Cardiac muscle cell (in vitro differentiated cells and primary cell): ENCODE measurements around the gene STARD10. TPM values are rescaled to one million over a fixed set of nuclear protein-coding genes. Genes with fewer than 3 reads are reported as not detected.

Experiments used
- DNase-seq, 2 donors: peaks; one replicate each; pipeline versions ENCODE4 v3.0.0 to v3.0.0-alpha.2; 2010 to 2017; ENCODE audit warnings: low read depth in 1 of 2, low spot score in 1 of 2
- H3K27ac ChIP-seq: fragments of 200-600 bp; sonication (generic); 2 replicates; pipeline ENCODE4 v1.5.1; 2016
- H3K27me3 ChIP-seq: fragments of 200-600 bp; sonication (generic); 2 replicates; pipeline ENCODE4 v1.6.0; 2016; ENCODE audit warnings: control low read depth
- H3K36me3 ChIP-seq: fragments of 200-600 bp; sonication (generic); 2 replicates; pipeline ENCODE4 v1.5.1; 2016; ENCODE audit warnings: control low read depth
- H3K4me1 ChIP-seq: fragments of 200-600 bp; sonication (generic); 2 replicates; pipeline ENCODE4 v1.8.1; 2017; ENCODE audit warnings: low read depth, mild to moderate bottlenecking, mixed run types
- H3K4me3 ChIP-seq: fragments of 200-600 bp; sonication (generic); 2 replicates; pipeline ENCODE4 v1.5.1; 2016; ENCODE audit warnings: mild to moderate bottlenecking
- H3K9me3 ChIP-seq: fragments of 200-600 bp; sonication (generic); 2 replicates; pipeline ENCODE4 v1.5.1; 2017; ENCODE audit warnings: low read depth, mild to moderate bottlenecking, control low read depth
- polyA plus RNA-seq: library from polyadenylated mRNA; unstranded; fragments of >200 nt; fragmentation: Nextera tagmentation; extraction: Ambion mirVana; gene quantifications from 2 replicates; pipeline ENCODE4 v1.2.1, GENCODE V29; 2016
- total RNA-seq: library from RNA; depleted of rRNA; stranded (reverse); fragments of >200 nt; gene quantifications from 2 replicates; pipeline ENCODE4 v1.2.3, GENCODE V29; 2016
- TF ChIP-seq, protein P1 (sequence below): IDR thresholded peaks from 2 replicates; pipeline ENCODE4 v1.5.1; 2012; ENCODE audit warnings: low read depth, mild to moderate bottlenecking, low read length

STARD10 gene
- total and polyA plus RNA-seq, 2 experiments from 2014 or later, result 91.4 to 101 TPM

DNA sequence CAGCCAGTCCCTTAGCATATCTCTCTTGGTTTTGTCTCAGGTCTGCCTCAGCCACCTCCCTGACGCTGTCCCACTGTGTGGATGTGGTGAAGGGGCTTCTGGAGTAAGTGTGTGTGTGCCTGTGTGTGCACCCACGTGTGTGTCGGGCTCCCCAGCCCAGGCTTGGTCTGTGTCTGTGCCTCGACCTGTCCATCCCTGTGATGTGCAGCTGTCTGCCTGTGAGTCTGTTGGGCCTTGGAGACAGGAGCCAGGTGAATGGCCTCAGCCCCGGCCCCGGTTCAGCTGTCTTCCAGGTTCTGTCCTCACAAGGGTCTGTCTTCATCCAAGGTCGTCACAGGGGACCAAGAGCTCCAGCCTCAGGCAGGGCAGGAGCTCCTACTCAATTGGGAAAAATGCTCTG lies 30.2 kb upstream of the STARD10 start:
- H3K9me3 ChIP-seq, result no peaks in the 10 kb centered on the region
- no peaks in the 10 kb centered on the region for H3K36me3 ChIP-seq
- H3K27ac ChIP-seq, result no peak overlapping the region
- H3K27me3 ChIP-seq, result no peaks in the 10 kb centered on the region
- no peak for DNase-seq
- H3K4me3 ChIP-seq, result no peak overlapping the region
- peaks cover 4% of the 10 kb centered on the region for H3K4me1 ChIP-seq
- TF ChIP-seq, protein P1, sequence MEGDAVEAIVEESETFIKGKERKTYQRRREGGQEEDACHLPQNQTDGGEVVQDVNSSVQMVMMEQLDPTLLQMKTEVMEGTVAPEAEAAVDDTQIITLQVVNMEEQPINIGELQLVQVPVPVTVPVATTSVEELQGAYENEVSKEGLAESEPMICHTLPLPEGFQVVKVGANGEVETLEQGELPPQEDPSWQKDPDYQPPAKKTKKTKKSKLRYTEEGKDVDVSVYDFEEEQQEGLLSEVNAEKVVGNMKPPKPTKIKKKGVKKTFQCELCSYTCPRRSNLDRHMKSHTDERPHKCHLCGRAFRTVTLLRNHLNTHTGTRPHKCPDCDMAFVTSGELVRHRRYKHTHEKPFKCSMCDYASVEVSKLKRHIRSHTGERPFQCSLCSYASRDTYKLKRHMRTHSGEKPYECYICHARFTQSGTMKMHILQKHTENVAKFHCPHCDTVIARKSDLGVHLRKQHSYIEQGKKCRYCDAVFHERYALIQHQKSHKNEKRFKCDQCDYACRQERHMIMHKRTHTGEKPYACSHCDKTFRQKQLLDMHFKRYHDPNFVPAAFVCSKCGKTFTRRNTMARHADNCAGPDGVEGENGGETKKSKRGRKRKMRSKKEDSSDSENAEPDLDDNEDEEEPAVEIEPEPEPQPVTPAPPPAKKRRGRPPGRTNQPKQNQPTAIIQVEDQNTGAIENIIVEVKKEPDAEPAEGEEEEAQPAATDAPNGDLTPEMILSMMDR, result no peak

DNA sequence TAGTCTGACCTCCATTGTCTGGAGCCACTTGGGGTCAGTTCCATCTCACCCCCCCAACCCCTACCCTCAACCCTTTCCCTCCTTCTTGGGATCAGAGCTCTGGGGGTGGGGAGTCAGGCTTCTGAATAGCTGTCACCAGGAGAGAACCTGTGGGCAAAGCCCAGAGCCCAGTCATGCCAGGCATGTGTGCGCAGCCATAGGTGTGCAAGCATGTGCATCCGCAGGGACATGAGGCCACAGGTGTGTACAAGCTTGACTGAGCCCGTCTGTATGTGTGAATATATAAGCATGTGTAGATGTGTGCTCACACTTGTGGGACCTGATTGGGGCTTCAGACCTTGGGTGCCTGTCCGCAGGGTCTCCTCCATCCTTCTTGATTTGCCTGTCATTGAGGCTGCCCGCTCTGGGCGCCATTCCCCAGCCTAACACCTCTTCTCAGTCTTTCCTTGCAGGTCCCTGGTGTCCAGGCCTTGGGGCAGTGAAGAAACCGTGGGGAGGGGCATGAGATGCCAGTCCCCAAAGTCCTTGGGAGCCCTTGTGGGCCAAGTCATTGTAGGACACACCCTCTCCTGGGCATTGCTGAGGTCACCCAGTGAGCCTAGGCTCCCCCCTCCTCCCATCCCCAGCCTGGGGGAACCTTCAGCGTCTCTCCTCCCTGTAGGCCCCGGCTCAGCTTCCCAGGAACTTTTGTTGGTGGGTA lies 29.4 kb upstream of the STARD10 start:
- Histone ChIP-seq H3K27me3 (no peaks in the 10 kb centered on the region), H3K27ac (no peak overlapping the region), H3K4me1 (peaks cover 4% of the 10 kb centered on the region), H3K9me3 (no peaks in the 10 kb centered on the region), H3K36me3 (no peaks in the 10 kb centered on the region), H3K4me3 (no peak overlapping the region)
- no peak for DNase-seq
- TF ChIP-seq, protein P1, result no peak

DNA sequence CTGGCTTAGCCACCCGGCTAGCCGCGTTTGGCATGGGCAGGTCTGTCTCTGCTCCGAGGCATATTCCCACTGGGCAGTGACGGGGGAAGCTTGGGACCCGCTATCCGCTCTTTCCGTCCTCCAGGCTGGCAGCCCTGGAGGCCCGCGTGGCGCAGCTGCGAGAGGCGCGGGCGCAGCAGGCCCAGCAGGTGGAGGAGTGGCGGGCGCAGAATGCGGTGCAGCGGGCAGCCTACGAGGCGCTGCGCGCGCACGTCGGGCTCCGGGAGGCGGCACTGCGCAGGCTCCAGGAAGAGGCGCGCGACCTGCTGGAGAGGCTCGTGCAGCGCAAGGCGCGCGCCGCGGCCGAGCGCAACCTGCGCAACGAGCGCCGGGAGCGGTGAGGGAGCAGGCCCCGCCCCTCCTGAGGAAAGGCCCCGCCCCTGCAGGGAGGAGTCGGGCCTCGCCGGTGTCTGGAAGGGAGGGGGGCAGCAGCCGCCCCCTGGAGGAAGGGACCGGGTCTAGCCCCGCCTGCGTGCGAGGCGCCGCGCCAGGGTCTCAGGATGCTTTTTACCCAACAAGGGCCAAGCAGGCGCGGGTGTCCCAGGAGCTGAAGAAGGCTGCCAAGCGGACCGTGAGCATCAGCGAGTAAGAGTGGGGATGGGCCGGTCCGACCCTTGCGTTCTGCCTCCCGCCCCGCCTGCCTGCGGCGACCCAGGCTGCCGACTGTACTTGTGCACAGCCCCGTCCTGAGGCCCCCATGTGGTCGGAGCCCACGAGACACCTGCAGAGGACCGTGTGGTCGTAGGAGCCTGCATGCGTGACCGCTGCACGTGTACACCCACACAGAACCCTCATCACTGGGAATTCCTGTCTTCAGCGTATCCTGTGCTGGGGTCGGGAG lies 28.3 kb upstream of the STARD10 start:
- TF ChIP-seq, protein P1, result peak; percentile 3
- DNase-seq, result peak; percentile 90 to 95
- Histone ChIP-seq H3K27me3 (no peaks in the 10 kb centered on the region), H3K9me3 (no peaks in the 10 kb centered on the region), H3K4me1 (peaks cover 4% of the 10 kb centered on the region), H3K27ac (no peak overlapping the region), H3K36me3 (no peaks in the 10 kb centered on the region), H3K4me3 (peak overlapping the region; percentile 20)

DNA sequence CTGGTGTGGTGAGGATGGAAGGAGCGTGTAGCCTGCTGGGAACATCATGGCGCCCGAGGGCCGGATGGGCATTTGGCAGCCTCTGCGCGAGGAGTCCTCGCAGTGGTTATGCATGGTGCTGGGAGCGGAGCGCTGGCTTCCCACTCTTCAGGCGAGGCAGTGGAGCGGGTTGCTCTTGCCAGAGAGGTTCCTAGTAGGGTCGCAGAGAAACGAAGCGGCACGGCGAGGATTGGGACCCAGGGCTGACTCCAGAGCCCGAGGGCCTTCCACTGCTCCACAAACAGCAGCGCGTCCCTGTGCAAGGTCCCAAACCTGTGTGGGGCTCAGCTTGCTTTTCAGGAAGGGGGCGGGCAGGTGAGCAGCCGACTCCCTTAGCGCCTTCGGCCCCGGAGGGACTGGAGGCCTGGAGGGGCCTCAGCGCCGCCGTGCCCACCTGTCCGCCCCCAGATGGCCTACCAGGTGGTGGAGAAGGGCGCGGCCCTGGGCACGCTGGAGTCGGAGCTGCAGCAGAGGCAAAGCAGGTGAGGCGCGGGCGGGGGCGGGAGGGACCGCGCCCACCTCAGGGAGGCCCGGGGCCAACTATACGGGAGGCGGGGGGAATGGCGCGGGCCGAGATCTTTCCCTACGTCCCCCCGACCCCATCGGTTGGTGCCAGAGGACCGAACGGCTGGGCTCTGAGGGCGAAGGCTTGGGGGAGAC lies 27.5 kb upstream of the STARD10 start:
- Histone ChIP-seq H3K4me3 (peak overlapping the region; percentile 17), H3K9me3 (no peaks in the 10 kb centered on the region), H3K36me3 (no peaks in the 10 kb centered on the region), H3K27ac (no peak overlapping the region), H3K4me1 (peaks cover 4% of the 10 kb centered on the region), H3K27me3 (no peaks in the 10 kb centered on the region)
- TF ChIP-seq, protein P1, result no peak
- DNase-seq, result no peak

DNA sequence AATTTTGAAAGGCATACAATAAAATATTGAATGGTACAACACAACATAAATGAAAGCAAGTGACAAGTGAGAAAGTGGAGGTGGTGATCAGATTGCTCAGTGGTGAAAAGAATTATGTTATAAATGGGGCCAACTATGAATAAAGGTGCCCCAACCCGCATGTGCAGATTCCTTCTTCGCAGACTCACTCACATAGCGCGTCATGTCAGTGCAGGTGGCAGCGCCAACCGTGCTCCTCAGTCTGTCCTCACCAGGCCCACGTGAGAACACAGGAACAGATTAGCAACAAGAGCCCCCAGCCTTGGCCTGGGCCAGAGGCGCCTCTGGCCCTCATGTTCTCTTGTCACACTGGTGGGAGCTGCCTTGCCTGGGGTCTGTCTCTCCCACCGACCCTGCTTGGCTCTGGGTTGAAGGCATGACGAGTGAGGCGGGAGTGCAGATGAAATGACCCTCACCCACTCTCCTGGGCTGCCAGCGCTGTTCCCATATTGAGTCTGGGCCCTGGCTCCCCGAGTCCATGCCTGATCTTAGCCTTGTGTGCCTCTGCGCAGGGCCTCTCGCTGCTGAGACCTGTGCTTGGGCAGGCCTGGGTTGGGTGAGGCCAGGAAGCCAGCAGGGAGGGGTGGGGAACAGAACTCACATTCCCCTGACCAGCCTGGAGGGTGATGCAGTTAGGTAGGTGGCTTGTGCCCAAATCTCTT lies 26.7 kb upstream of the STARD10 start:
- H3K27me3 ChIP-seq, result no peaks in the 10 kb centered on the region
- H3K36me3 ChIP-seq, result no peaks in the 10 kb centered on the region
- no peak overlapping the region for H3K27ac ChIP-seq
- no peak overlapping the region for H3K4me3 ChIP-seq
- peaks cover 4% of the 10 kb centered on the region for H3K4me1 ChIP-seq
- no peaks in the 10 kb centered on the region for H3K9me3 ChIP-seq
- TF ChIP-seq, protein P1, result no peak
- no peak for DNase-seq
